ENCODE measurements around the gene OR6X1.
"Not testable (repeated sequence)": the region's sequence is repeated elsewhere in the genome, so short reads cannot be mapped to it uniquely, and the experiment has no call there.

The OR6X1 gene

DNA sequence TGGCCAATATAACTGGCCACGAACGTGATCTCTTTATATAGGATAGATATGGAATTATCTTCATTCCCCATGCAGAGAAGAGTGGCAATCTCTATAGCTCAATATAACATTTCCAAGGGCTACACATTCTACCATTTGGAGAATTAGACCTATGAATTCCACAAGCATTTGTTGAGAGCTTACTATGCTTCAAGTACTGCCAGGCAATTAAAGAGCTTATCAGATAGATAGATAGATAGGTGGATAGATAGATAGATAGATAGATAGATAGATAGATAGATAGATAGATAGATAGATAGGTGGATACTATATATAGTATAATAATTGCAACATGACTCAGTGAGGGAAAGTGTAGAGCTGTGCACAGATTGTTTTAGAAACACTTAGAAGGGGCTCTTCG lies 1.5 kb upstream of the OR6X1 start:
- TF ChIP-seq, protein P1, sequence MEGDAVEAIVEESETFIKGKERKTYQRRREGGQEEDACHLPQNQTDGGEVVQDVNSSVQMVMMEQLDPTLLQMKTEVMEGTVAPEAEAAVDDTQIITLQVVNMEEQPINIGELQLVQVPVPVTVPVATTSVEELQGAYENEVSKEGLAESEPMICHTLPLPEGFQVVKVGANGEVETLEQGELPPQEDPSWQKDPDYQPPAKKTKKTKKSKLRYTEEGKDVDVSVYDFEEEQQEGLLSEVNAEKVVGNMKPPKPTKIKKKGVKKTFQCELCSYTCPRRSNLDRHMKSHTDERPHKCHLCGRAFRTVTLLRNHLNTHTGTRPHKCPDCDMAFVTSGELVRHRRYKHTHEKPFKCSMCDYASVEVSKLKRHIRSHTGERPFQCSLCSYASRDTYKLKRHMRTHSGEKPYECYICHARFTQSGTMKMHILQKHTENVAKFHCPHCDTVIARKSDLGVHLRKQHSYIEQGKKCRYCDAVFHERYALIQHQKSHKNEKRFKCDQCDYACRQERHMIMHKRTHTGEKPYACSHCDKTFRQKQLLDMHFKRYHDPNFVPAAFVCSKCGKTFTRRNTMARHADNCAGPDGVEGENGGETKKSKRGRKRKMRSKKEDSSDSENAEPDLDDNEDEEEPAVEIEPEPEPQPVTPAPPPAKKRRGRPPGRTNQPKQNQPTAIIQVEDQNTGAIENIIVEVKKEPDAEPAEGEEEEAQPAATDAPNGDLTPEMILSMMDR (IDR thresholded peaks at IDR 0.05; ENCODE audit: low read depth, low read length) = no peak
- no peak overlapping the region for H3K4me3 ChIP-seq (ENCODE audit: low read depth, low read length)

DNA sequence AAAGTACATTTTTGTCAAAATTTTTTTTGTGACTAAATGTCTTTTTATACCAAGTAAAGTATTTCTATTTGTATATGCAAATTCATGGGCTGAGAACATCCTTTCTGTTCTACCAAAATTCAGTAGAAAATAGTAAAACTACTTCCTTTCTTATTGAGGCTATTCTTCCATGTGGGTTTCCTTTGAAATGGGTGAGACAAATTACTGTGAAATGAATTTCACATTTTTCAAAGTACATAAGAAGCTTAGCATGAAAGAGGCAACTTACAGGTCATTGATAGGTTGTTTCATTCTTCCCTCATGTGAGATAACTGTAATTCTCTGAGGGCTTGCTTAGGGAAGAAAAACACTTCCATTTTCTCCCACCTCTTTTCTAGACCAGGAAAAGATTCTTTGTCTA lies 1.0 kb upstream of the OR6X1 start:
- no peak overlapping the region for H3K4me3 ChIP-seq (ENCODE audit: low read depth, low read length)
- TF ChIP-seq, protein P1 (IDR thresholded peaks at IDR 0.05; ENCODE audit: low read depth, low read length) = no peak

DNA sequence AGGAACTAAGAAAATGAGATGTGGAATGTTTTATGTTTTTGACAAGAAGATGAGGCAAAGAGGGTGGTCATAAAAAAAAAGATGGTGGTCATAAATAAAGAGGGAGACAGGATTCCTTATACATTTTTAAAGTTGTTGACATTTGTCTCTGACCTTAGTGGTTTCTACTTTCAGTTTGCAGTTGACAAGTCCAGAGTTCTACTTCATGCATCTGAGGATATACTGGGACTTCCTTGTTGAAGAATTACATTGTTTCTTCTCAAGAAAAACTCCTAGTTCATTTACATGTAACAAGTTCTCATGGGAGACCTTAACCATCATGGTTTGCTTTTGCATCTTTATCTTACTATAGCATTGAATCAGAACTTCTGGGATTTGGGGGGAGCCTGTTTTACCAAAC lies 1.2 kb downstream of the OR6X1 start:
- TF ChIP-seq, protein P1 (IDR thresholded peaks at IDR 0.05; ENCODE audit: low read depth, low read length) = no peak
- H3K4me3 ChIP-seq (ENCODE audit: low read depth, low read length) = no peak overlapping the region

DNA sequence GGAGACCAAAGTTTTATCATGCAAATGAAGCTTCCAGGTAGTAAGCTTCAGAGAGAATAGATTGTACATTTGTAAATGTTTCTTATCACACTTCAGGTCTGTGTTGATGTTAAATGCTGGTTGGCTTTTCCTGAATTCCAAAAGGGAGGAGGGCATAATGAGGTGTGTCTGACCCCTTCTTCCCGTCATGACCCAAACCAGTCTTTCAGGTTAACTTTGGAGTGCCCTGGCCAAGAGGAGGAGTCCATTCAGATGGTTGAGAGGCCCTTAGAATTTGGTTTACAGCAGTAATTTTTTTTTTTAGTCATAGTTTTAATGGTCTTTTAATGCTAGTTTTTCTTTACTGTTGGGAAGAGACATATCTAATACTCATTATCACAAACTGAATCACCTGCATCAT lies 2.5 kb downstream of the OR6X1 start:
- TF ChIP-seq, protein P1 (IDR thresholded peaks at IDR 0.05; ENCODE audit: low read depth, low read length) = no peak

DNA sequence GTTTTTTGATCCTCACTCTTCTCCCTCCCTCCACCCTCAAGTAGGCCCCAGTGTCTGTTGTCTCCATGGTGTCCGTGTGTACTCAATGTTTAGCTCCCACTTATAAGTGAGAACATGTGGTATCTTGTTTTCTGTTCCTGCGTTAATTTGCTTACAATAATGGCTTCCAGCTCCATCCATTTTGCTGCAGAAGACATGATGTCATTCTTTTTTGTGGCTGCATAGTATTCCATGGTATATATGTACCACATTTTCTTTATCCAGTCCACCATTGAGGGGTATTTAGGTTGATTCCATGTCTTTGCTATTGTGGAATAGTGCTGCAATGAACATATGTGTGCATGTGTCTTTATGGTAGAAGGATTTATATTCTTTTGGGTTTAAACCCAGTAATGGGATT lies 6.0 kb downstream of the OR6X1 start:
- H3K4me3 ChIP-seq (ENCODE audit: low read depth, low read length) = not testable (repeated sequence)

More for the DNA sequence above, 2.5 kb downstream of the OR6X1 start:
- no peak overlapping the region for H3K4me3 ChIP-seq (ENCODE audit: low read depth, low read length)

DNA sequence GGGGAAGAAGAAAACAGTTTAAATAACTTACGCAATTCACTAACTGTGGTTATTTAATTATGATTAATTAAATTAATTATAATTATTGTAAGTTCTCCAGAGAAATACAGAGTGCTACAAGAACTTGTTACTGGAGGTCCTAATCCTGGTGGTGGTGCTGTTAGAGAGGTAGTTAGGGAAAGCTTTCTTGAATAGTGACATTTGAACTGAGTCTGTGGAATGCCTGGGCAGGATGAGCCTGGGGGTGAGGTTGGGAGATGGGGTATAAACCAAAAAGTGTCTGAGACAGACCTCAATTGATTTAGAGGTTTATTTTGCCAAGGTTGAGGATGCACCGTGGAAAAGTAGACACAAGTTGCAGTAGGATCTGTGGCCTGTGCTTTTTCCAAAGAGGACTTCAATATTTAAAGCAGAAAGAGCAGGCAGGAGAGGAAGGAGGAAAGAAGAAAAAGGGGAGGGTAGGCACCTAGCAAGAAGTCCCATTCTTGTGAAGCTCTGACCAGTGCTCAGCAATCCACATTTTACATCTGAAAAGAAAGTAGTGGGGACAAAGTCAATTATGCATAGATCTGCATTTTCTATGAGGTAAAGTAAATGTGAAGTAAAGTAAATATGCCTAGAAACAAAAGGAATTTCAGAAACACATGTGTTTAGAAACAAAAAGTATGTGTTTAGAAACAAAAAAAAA lies 8.4 kb downstream of the OR6X1 start:
- TF ChIP-seq, protein P1 (IDR thresholded peaks at IDR 0.05; ENCODE audit: low read depth, low read length) = no peak
- no peak overlapping the region for H3K4me3 ChIP-seq (ENCODE audit: low read depth, low read length)

DNA sequence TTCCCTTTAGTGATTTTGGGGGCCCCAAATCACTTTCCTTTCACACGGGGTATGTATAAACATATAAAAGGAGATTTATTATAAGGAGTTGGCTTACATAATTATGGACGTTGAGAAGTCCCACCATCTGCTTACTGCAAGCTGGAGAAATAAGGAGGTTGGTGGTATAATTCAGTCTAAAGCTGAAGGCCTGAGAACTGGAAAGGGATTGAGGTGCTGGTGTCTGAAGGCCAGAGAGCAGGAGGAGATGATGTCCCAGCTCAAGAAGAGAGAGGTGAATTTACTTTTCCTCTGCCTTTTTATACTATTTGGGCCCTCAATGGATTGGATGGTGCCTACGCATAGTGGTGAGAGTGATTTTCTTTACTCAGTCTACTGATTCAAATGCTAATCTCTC lies 11.6 kb downstream of the OR6X1 start:
- TF ChIP-seq, protein P1 (IDR thresholded peaks at IDR 0.05; ENCODE audit: low read depth, low read length) = no peak
- no peak overlapping the region for H3K4me3 ChIP-seq (ENCODE audit: low read depth, low read length)

Measured in WI38 (cell line).